Astrocyte of the spinal cord (primary cell): ENCODE data around the gene SETDB2.
A peak's percentile ranks its signal among the peaks of the same experiment; 100 is the strongest.

Source experiments
- DNase-seq: peaks from one replicate; pipeline ENCODE4 v3.0.0; 2011; ENCODE audit warnings: low read depth, low spot score
- H3K4me3 ChIP-seq: 2 replicates; pipeline ENCODE4 v1.5.1; 2011; ENCODE audit warnings: low read depth, mild to moderate bottlenecking, low read length, moderate library complexity
- in situ Hi-C: cut with HindIII; loops from 2 replicates; pipeline ENCODE4 v1.10.0; 2017; ENCODE audit warnings: low sequenced_read_pairs
- TF ChIP-seq, protein P1 (sequence below): IDR thresholded peaks from 2 replicates; pipeline ENCODE4 v1.5.1; 2012; ENCODE audit warnings: low read depth, mild to moderate bottlenecking, low read length, inconsistent platforms

SETDB2 gene

DNA sequence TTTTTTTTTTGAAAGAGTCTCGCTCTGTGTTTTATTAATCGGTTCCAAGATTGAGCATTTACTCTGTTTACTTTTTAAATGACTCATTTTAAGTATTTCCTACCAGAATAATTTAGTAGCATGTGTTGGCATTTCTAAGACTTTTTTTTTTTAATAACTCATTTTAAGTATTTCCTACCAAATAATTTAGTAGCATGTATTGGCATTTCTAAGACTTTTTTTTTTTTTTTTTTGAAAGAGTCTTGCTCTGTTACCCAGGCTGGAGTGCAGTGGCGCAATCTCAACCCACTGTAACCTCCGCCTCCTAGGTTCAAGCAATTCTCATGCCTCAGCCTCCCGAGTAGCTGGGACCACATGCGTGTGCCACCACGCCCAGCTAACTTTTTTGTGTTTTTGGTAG is 13.1 kb downstream of the SETDB2 start:
- in situ Hi-C loops: no loop called here
- TF ChIP-seq, protein P1, sequence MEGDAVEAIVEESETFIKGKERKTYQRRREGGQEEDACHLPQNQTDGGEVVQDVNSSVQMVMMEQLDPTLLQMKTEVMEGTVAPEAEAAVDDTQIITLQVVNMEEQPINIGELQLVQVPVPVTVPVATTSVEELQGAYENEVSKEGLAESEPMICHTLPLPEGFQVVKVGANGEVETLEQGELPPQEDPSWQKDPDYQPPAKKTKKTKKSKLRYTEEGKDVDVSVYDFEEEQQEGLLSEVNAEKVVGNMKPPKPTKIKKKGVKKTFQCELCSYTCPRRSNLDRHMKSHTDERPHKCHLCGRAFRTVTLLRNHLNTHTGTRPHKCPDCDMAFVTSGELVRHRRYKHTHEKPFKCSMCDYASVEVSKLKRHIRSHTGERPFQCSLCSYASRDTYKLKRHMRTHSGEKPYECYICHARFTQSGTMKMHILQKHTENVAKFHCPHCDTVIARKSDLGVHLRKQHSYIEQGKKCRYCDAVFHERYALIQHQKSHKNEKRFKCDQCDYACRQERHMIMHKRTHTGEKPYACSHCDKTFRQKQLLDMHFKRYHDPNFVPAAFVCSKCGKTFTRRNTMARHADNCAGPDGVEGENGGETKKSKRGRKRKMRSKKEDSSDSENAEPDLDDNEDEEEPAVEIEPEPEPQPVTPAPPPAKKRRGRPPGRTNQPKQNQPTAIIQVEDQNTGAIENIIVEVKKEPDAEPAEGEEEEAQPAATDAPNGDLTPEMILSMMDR: no peak
- no peak overlapping the region for H3K4me3 ChIP-seq
- DNase-seq: no peak

DNA sequence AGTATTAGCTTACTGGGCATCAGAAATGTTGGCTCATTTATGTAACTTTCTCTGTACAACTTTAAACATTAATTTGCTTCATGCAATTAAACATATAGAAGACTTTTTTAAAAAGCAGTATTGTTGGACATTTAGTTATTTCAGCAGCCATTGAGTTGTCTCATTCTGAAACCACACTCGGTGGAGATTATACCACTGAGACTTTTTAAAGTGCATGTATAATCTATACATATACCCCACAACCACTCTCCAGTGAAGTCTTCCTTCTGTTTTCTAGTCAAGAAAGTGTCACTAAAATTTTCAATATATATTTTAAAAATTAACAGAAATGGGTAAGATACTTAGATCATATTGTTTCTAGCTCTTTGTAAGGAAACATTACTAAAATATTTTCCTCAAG is 15.5 kb downstream of the SETDB2 start:
- H3K4me3 ChIP-seq: no peak overlapping the region
- no peak for DNase-seq
- in situ Hi-C loops: no loop called here
- TF ChIP-seq, protein P1: no peak

DNA sequence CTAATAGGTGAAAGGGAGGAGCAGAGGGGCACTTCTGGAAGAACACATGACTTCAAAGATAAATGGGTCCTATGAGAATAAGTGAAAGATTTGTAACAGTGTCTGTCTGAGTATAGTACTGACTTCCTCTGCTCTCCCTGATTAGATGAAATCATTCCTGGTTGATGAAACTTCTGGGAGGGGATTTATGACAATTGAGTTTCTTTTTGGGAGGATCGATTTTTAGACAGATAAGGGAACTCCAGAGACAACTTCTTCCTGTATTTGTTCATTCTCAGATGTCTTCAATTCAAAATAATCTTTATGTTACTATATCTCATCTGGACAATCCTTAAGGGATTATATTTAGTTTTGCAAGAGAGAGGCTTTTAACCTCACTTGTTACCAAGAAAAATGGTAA is 20.0 kb downstream of the SETDB2 start:
- TF ChIP-seq, protein P1: no peak
- DNase-seq: no peak
- no peak overlapping the region for H3K4me3 ChIP-seq
- in situ Hi-C loops: no loop called here

DNA sequence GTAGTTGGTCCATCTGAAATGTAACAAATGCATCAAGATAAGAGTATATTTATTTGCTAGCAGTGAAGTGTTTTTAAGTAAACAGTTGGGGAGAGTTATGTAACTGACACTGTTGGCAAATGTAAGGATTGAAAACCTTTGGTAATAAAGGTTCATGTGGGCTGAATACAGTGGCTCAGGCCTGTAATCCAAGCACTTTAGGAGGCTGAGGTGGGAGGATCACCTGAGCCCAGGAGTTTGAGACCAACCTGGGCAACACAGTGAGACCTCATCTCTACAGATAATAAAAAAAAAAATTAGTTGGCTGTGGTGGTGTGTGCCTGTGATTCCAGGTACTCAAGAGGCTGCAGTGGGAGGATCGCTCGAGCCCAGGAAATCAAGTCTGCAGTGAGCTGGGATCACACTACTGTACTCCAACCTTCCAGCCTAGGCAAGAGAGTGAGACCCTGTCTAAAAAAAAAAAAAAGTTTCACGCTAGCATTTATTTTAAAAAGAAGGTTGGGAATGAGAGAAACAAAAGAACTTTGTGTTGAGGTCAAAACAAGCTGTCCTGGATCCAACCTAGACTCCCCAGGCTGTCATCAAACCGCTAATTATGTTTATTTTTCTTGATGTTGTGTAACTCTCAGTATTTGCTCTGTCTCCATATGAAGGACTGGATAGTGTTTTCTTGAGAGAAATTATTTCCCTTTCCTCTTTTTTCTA is 20.7 kb downstream of the SETDB2 start:
- H3K4me3 ChIP-seq: no peak overlapping the region
- DNase-seq: peak; percentile 6
- in situ Hi-C loops: no loop called here
- TF ChIP-seq, protein P1: no peak

DNA sequence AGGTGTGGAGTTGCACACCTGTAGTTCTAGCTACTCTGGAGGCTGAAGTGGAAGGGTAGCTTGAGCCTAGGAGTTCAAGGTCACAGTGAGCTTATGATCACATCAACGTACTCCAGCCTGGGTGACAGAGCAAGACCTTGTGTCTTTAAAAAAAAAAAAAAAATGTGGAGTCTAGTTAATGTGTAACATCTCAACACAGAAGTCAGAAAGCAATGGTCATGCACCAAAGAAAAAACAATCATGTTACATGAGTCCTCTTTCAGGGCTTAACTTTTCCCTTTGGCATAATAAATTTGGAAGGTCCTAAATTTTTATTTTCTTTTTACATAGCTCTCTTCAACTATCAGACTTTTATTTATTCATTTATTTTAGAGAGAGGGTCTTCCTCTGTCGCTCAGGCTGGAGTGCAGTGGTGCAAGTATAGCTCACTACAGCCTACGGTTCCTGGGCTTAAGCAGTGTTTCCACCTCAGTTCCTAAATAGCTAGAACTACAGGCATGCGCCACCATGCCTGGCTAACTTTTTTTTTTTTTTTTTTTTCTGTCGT is 22.3 kb downstream of the SETDB2 start:
- TF ChIP-seq, protein P1: no peak
- DNase-seq: no peak
- in situ Hi-C loops: no loop called here
- H3K4me3 ChIP-seq: no peak overlapping the region

DNA sequence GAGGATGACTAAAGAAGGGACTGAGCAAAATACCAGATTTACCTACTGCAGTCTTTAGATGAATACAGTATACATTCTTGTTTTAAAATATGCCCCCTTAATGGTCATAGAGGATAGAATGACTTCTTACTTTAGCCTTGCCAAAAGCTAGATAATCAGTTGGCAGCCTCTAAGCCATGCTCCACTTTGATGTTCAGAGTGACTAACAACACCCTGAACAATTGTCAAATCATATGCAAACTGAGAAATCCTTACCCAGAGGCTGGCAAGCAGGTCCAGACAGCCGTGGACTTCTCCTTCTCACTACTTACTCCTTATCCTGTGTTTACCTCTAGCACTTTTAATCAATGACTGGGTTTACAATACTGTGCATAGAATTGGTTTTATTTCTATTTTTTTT is 28.1 kb downstream of the SETDB2 start:
- in situ Hi-C loops: no loop called here
- no peak overlapping the region for H3K4me3 ChIP-seq
- TF ChIP-seq, protein P1: no peak
- no peak for DNase-seq
